LHCN-M2 (cell line): Measurements from ENCODE around the gene PODXL2. TPM values are rescaled to one million over a fixed set of nuclear protein-coding genes. Genes with fewer than 3 reads are reported as not detected.
"Not testable (repeated sequence)": the region's sequence is repeated elsewhere in the genome, so short reads cannot be mapped to it uniquely, and the experiment has no call there.

Experiments
- DNase-seq: peaks from one replicate; pipeline ENCODE4 v3.0.0-alpha.2; 2012; ENCODE audit warnings: low read depth
- total RNA-seq: library from RNA; depleted of rRNA; stranded (reverse); fragments of >200 nt; gene quantifications from 2 replicates; pipeline ENCODE4 v1.2.3, GENCODE V29; 2014

PODXL2 gene
- total RNA-seq, 1 experiment from 2014 or later, result 6.1 TPM

- DNase-seq, result not testable (repeated sequence)
Measured at GRCh38 chr3:127605547-127605946, 23.4 kb upstream of the PODXL2 start.

GRCh38 chr3:127606086-127606805 lies 22.7 kb upstream of the PODXL2 start:
- no peak for DNase-seq

- no peak for DNase-seq
Measured at GRCh38 chr3:127606981-127607595, 21.9 kb upstream of the PODXL2 start.

GRCh38 chr3:127607675-127608361 lies 21.2 kb upstream of the PODXL2 start:
- no peak for DNase-seq

- no peak for DNase-seq
Measured at GRCh38 chr3:127608362-127608718, 20.6 kb upstream of the PODXL2 start.

- no peak for DNase-seq
Measured at GRCh38 chr3:127610105-127610504, 18.9 kb upstream of the PODXL2 start.

- DNase-seq, result no peak
Measured at GRCh38 chr3:127611251-127611650, 17.7 kb upstream of the PODXL2 start.

GRCh38 chr3:127612966-127613365 lies 16.0 kb upstream of the PODXL2 start:
- no peak for DNase-seq

GRCh38 chr3:127613406-127613805 lies 15.6 kb upstream of the PODXL2 start:
- no peak for DNase-seq

- no peak for DNase-seq
Measured at GRCh38 chr3:127614928-127615589, 13.9 kb upstream of the PODXL2 start.

- DNase-seq, result no peak
Measured at GRCh38 chr3:127615631-127616305, 13.2 kb upstream of the PODXL2 start.

GRCh38 chr3:127616836-127617605 lies 12.0 kb upstream of the PODXL2 start:
- DNase-seq, result no peak

- no peak for DNase-seq
Measured at GRCh38 chr3:127618891-127619290, 10.1 kb upstream of the PODXL2 start.

GRCh38 chr3:127620637-127621375 lies 8.2 kb upstream of the PODXL2 start:
- DNase-seq, result no peak

GRCh38 chr3:127622031-127622430 lies 7.0 kb upstream of the PODXL2 start:
- no peak for DNase-seq

- DNase-seq, result no peak
Measured at GRCh38 chr3:127622772-127623576, 6.0 kb upstream of the PODXL2 start.

GRCh38 chr3:127624063-127624462 lies 4.9 kb upstream of the PODXL2 start:
- no peak for DNase-seq

- no peak for DNase-seq
Measured at GRCh38 chr3:127625821-127626220, 3.2 kb upstream of the PODXL2 start.

- DNase-seq, result no peak
Measured at GRCh38 chr3:127628426-127628787, 578 bp upstream of the PODXL2 start.
